Left renal cortex interstitium (tissue), 4 donors: ENCODE data around the gene FGFR2. TPM values are rescaled to one million over a fixed set of nuclear protein-coding genes. Genes with fewer than 3 reads are reported as not detected.

Experiments used
- DNase-seq, 4 donors: peaks; one replicate each; pipeline ENCODE4 v3.0.0-alpha.2; 2013; ENCODE audit warnings: low read depth in 4 of 4, low spot score in 2 of 4, missing footprints in 1 of 4
- polyA plus RNA-seq, 4 donors: library from polyadenylated mRNA; unstranded; fragments of 120-200 nt; gene quantifications; one replicate each; pipeline ENCODE4 v1.2.1, GENCODE V29; 2013; ENCODE audit not compliant: insufficient read length in 4 of 4

FGFR2 gene
- 100 to 1,000 TPM in 3 of 4 donors, 10 to 100 TPM in 1; 96.3 to 110 (median 106) TPM for polyA plus RNA-seq

DNA sequence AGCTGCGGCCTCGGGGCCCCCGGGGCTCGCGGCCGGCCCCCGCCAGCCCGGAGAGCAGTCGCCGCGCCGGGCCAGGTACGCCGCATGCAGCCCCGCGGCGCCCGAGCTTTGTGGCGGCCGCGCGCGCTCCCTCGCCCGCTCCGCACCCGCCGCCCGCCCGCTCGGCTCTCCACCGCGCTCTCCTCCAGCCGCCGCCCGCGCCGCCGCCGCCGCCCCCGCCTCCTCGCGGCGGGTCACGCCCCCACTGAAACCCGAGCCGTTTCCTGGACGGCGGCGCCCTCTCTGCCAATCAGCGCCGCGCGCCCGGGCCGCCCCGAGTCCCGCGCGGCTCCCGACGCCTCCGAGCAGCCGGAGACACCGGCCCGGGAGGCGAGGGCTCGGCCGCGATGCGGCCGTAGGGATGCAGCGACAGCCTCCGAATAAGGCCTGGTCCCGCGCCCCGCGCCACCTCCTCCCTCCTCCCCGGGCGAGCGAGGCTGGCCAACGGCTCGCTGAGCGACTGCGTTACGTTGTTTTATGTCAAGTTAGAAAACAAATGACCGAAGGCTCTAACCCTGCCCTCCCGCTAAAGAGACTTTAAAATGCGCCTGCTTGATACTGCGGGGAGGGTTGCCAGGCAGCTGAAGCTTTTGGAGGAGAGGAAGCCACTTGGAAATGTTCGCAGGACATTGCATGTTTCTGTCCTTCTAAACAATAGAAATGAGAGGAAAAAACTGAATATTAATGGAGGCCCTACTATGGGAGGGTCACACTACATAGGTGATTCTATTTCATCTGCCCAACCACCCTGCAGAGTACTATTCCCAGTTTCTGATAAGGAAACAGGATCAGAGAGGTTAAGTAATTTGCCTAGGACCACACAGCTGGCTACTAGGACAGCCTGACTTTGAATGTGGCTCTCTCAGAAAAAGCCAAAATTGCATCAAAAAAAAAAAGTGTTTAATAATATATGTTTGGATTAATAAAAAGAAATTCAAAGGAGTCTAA is at the start of gene FGFR2:
Gene FGFR2, minus strand, starts transcription at position 182 of the 987 bp plus-strand sequence. CDS start 4,627 bp downstream, outside the sequence.
- DNase-seq = peak in 2 of 4 donors; percentile 79 to 82

DNA sequence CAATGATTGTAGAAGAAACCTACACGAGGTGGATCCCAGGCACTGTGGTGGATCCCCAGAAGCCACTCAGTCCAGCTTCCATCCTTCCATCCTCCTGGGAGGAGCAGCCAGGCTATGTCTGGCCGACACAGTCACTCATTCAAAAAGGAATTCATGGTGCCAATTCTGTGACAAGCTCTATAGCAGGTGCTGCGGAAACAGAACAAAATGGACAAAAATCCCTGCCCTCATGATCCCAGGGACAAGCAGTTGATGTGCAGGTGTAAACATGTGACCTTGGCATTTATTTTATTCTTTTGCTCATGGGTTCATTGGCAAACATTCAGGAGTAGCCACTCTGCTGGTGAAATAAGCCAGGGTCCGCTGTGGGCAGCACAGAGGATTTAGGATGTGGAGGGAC is 49.2 kb upstream of the FGFR2 start:
- no peak for DNase-seq

DNA sequence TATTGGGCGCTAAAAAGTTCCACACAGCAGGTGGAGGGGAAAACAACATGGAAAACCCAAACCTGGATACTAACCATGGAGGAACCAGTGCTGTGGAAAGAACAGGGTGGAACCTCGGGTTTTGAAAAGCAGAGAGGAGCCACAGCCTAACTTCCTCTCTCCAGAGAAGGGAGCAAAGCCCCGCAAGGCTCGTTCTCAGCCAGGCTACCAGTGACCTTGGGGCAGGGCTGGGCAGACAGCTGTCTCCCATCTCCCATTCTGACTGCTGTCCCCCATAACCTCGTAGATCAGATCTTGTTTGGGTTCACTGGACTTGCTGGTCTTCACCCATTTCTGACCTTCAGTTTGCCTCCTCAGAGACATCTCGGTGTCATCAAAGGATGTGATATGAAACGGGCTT is 47.5 kb upstream of the FGFR2 start:
- no peak for DNase-seq

DNA sequence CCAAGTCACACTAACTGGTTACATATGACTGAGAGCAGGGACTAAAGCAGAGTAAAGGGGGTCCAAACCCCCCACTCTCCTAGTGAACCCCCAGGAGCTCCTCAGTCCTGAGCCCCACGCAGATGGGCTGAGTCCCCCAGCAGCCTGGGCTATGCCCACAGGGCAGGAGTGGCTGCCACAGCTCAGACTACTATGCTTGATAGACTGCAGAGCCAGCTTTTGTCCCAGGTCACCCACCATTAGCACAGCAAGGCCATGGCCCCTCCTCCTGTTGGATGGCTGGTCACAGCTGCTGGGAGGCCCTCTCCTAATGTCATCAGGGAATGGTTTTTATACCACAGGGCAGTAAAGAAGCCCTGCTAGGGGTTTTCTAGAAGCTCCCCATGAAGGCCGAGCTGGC is 46.3 kb upstream of the FGFR2 start:
- DNase-seq = no peak

DNA sequence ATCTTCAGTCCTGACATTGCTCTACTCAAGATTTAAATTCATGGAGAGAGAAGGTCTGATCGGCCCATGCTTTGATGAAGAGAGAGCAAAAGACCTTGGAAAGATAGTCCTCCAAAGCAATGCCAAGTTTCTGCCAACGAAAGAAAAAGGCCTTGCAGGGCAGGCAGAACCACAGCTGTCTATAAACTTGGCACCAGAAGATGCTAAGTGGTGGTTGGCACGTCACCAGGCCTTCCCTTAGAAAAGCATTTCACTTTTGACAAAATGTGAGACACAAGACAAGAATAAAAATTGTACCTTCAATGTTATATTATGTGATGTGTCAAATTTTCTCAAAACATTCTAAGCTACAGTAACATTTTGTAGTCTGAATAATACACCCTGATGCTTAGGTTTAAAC is 42.0 kb upstream of the FGFR2 start:
- DNase-seq = no peak

DNA sequence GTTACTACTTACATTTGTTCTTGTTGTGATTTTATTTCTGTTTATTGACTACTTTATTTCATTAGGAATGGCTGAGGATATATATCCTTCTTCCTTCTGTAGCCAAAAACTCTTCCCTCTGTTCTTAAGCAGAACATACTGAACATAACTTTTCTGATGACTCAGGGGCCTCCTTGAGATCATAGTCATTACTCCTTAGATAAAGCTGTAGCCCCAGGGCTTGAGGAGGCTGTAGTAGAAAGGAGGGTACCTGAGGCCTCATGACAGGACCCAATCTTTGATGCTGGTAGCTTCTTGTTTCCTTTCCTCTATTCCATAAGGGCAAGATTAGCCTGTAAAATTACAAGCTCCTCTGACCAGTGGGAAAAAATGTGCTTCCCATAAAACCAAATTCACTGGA is 41.2 kb upstream of the FGFR2 start:
- no peak for DNase-seq

DNA sequence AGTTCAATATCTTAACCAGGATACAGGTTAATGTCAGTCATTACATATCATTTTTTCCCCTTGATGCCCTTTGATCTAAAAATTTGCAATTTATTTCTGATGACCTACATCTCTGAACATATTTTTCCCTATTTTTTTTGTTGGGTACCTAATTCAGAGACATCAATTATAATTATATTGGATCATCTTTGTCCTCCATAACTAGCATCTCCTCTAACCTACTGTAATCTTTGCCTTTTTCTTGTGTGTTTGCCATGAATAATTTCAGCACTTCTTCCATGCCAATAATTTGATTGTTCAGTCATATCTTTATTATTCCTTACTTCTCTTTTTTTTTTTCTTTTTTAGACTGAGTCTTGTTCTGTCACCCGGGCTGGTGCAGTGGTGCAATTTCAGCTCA is 39.2 kb upstream of the FGFR2 start:
- DNase-seq = no peak

DNA sequence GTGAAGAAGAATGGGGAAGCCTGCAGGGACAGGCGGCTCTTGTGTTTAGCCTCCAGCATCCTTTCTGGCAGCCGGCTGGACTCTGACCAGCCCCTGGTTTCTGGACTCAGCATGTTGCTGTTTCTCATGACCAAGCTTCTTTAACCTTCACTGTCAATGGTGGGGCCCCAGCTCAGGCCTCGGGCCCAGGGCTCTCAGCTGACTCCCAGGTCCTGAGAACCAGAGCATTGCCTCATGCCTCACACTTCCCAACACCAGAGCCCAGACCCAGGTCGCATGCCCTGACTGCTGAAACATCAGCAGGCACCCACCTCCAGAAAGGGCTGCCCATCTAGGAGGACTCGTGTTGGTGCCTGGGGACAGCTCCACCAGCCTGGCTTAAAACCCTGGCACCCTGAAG is 34.8 kb upstream of the FGFR2 start:
- no peak for DNase-seq

DNA sequence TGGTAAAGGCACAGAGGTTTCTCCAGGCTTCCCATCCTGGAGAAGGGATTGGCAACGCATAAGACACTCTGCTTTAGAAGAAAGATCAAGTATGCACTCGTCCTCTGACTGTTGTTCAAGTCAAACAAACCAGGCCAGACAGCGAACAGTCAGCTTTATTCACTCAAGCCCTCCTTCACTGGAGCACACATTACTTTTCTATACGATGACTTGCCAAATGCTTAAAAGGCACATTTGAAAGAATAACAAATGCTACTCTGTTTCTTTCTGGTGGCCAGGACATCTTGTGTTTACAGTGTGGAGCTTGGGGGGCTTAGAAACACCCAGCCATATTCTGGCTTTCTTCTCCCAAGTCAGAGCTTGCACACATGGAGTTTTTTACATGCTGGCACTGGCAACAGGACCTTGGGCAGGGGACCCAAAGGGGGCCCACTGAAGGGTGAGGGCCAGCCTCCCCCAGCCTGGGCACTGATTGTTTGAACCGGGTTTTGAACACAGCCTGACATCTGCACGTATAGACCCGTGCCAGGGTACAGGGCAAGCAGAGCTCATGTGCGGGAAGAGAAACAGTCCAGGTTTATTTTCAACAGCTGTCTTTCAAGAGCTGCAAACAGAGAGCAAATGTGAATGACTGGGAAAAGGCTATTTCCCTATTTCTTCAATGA is 33.3 kb upstream of the FGFR2 start:
- no peak for DNase-seq

DNA sequence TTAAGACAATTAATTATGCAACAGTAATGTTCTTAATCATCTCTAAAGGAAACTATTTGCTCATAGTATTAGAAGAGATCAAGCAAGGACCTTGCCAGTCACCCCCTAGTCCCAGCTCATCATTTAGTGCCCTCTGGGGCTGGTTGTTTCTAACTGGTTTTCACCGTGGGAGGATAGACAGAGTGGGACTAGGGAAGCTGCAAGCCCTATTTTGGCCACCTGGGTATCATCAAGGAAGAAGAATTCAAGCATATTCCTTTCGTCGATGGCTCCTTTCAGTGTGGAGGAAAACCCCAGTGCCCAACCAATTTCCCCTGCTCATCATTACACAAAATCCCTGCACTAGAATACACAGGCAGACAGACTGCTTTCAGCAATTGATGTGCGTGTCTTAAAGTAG is 30.6 kb upstream of the FGFR2 start:
- DNase-seq = no peak

DNA sequence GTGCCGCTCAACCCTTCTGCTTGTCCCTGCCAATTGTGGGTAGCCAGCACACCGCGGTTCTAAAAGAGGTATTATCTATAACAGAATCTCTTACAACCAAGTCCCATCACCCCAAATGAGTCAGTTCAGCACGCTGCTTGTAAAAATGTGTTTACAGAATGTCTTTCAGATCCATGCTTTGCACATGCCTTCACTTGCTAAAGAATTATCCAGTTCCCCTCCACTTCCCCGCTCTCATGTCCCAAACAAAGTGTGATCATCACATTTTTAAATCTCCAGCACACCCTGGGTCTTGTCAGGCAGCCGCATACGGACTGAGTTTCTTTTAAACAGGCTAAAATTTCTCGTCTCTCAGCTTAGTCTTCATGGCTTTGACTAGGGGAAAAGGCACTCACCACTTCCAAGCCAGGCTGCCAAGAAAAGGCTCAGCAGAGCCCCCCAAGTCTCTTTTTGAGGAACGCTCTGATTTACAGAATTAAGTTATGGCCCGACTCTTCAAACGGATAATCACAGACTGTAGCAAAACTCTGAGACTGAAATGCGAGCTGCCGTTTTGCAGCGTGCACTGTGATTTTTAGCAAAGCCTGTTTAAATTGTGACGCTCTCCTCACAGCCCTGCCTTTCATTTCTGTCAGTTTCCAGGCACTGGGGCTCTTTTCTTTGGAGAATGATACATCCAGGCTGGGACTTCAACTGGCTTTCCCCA is 29.8 kb upstream of the FGFR2 start:
- peak in 2 of 4 donors; percentile 24 to 35 for DNase-seq

DNA sequence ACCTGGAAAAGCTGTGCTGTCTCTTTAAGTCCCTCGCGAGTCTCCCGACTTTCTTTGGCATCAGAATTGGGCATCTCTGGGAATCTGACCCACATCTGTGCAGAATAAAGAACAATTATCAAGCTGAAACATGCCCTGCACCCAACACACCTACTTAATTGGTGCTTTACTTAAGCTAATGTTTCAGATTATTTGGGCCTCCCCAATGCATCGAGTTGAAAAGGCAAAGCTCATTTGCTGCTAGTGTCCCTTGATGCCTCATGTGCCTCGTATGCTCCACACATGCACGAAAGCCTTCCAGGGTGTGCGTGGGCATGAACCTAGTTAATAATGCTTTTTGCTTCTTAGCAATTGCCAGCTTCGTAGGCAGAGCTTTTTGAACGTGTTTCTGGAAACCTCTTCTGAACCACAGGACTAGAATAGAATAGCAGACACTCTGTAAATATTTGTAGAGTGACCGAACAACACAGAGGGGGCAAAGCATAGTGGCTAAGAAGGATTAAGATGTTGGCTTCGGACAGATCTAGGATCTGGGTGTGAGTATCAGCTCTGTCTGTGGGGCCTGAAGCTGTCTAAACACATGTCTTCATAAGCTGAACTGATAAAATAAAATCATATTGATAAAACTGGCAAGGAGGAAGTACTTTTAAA is 26.7 kb upstream of the FGFR2 start:
- DNase-seq = no peak

DNA sequence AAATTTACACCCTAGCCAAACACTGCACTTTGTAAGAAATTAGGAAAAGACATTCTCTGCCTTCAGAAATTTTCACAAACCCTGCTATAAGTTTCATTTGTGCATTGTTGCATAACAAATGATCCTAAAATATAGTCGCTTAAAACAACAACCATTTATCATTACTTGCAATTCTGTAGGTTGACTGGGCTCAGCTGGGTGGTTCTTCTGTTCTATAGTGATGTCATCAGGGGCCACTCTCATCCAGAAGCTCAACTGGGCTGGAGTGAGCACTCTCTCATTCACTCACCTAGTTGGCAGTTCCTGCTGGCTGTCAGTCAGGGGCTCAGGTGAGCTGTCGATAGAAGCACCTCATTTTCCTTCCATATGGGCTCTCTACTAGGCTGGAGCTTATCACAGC is 20.7 kb upstream of the FGFR2 start:
- no peak for DNase-seq

DNA sequence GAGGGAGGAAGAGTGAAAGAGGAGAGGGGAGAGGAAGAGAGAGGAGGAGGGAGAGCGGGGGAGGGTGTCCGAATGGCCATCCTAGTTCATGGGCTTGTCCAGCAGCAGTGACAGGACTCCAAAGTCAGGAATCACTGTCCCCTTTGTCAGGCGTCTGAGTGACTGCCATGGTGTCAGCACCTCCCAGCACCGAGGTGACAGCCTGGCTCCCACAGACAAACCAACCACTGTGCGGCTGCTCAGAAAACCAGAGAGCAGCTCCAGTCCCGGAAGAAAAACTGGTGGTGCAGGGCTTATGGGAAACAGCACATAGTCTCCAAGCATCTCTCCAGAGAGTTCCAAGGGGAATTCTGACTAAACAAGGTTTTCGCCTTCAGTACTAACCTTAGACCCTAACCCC is 18.9 kb upstream of the FGFR2 start:
- DNase-seq = no peak

DNA sequence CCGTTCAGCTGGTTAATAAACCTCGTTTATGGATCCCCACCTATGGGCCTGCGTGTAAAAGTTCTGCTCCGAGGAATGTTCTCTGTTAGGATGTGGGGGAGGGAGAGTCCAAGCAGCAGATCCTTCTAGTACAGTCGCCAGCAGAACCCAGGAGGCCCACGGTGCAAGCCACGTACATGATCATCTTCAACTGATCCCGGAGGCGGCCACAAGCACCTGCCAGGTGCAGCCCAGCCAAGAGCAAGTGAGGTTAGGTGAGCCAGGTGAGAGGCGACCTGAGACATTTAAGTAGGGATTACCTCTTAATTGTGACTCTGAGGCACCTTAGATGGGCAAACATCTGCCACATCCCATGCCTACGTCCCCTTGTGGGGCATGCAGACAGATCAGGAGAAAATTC is 18.0 kb upstream of the FGFR2 start:
- DNase-seq = no peak

DNA sequence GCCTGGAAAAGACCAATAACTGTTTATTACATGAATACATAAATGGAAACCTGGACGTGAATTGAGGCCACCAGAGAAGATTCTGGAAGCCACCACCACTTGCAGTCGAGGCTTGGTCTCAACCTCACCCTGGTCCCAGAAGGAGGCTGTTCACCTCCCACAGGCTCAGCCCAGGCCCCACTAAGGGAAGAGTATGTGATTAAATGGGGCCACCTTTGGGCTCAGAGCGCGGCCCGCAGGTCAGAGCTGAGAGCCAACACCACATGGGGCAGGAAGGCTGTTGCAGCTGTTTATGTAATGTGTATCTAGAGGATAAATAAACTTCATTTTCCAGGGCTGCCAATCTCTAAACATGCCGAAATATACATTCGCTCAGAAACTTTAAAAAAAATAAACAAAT is 17.6 kb upstream of the FGFR2 start:
- DNase-seq = no peak

DNA sequence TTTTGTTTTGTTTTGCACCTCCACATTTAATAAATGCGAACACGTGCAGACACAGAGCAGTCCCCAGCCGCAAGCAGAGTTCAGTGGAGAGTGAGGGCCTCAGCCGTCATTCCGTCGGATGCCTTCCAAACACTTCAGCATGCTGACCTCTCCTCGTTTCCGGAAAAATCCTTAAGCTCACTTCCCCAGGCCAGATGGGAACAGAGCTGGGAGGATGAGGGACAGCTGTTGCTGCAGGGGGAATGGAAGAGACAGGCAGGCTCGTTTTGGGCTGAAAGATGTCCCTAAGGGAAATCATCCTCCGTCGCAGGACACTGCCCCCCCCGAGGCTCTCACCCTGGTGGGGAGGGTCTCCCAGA is 17.2 kb upstream of the FGFR2 start:
- DNase-seq = peak in 1 of 4 donors; percentile 65

DNA sequence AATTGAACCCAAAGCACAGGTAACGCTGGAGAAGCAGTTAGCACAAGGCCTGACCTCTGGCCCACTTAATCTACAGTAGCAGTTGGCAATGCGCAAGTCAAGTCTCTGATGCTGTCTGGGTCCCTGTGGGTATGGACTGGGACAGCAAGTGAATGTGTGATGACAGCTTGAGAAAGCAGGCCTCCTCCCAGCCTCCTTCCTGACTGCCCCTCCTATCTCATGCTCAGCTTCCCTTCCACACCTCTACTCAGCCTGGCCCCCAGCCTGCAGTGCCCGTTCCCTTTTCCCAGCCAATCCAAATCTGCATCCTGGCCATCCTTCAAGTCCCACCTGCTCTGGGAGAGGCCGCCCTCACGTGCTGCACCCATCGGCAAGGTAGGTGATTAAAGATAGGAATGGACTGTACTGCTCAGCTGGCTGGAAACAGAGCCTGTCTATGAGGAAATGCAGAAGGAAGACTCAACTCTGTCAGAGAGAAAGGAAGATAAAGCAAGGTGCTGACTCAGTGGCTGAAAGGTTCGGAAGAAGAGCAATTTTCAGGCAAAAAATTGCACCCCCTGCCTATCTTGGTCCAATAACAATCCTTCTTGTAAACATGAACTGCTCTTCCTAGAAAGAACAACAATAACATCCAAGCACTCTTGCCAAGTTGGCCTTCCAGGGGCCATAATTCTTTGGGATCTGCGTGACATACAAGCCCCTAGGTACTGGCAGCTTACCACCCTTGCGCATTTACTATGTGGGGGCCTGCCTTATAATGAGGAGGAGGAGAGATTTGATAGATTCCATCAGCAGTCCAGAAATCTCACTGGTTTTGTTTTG is 16.6 kb upstream of the FGFR2 start:
- DNase-seq = no peak

DNA sequence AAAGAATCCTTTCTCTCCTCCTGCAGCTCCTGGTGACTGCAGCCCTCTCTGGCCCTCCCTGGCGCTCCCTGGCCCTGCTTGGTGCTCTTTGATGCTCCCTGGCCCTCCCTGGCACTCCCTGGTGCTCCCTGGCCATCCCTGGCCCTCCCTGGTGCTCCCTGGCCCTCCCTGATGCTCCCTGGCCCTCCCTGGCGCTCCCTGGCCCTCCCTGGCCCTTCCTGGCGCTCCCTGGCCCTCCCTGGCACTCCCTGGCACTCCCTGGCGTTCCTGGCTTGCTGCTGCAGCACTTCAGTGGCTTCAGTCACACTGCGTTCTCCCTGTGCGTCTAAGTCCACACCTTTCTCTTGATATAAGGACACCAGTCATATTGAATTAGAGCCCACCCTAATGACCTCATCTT is 15.2 kb upstream of the FGFR2 start:
- no peak for DNase-seq
